Inferior parietal cortex (tissue), 1 donor: ENCODE data around the gene NKAIN1.
"Not testable (repeated sequence)": the region's sequence is repeated elsewhere in the genome, so short reads cannot be mapped to it uniquely, and the experiment has no call there.

Source experiments
- DNase-seq: peaks from one replicate; pipeline ENCODE4 v3.0.0-alpha.2; 2016; ENCODE audit errors: extremely low spot score

Gene NKAIN1

GRCh38 chr1:31198150-31198549, 41.5 kb downstream of the NKAIN1 start:
- DNase-seq, result no peak

DNA sequence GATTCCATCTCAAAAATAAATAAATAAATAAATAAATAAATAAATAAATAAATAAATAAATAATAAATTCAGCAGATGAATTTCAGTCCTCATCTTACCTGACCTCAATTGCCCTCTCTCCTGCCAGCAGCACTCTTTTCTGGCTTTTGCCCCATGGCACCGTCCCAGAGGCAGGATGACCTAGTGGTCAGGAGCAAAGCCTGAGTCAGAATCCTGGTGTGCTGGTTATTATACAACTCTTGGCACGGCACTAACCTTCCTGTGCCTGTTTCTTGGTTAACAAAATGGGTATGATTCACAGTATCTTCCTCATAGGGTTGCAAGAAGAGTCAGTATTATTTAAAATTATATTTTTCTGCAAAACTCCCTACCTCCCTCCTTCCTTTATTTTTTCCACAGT, 43.0 kb downstream of the NKAIN1 start:
- no peak for DNase-seq

DNA sequence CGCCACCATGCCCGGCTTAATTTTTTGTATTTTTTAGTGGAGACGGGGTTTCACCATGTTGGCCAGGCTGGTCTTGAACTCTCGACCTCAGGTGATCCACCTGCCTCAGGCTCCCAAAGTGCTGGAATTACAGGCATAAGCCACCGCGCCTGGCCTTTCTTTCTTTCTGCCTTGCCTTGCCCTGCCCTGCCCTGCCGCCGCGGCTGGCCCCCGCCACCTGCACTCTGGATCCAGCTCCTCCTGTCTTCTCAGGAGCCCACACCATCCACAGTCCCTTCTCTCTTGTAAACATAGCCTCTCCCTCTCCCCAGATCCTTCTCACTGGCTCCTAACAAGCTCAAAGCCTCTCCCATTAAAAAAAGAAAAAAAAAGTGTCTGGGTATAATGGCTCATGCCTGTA, 44.4 kb downstream of the NKAIN1 start:
- not testable (repeated sequence) for DNase-seq

GRCh38 chr1:31193729-31194128, 46.0 kb downstream of the NKAIN1 start:
- DNase-seq, result no peak

DNA sequence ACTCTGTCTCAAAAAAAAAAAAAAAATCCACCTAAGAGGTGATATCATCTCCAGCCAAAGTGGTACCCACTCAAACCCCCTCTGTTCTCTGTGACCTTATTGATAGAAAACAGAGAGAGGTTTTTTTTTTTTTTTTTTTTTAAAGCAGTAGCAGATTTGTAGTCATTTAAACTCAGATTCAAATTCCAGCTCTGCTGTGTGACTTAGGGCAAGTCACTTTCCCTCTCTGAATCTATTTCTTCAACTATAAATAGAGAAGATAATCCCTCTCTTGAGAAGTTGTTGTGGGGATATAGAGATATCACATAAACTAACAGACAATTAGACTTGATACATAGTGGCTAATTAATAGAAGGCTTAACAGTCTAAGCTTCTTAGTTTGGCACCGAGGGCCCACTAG, 48.4 kb downstream of the NKAIN1 start:
- DNase-seq, result no peak

GRCh38 chr1:31189696-31190674, 49.7 kb downstream of the NKAIN1 start:
- DNase-seq, result no peak

- peak; percentile 68 for DNase-seq
These were observed 55.6 kb downstream of the NKAIN1 start for GRCh38 chr1:31183927-31184554.

DNA sequence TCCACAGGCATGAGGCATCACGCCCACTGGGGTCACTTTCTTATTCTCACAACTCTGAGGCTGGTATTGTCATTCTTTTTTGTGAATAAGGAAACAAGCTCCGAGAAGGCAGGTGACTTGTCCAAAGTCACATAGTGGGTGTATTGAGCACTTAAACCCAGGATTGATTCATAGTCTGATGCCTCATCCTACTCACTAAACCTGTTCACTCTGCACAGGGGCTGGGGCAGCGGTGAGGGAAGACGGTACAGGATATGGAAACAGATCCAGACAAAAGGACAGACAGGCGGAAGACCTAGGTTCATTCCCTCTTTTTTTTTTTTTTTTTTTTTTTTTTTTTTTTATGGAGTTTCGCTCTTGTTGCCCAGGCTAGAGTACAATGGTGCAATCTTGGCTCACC, 56.6 kb downstream of the NKAIN1 start:
- no peak for DNase-seq

- DNase-seq, result peak; percentile 41
These were observed 57.3 kb downstream of the NKAIN1 start for GRCh38 chr1:31182352-31182751.

GRCh38 chr1:31181515-31182343, 58.0 kb downstream of the NKAIN1 start:
- peak; percentile 57 for DNase-seq

- no peak for DNase-seq
These were observed 59.3 kb downstream of the NKAIN1 start for GRCh38 chr1:31180338-31180737.

GRCh38 chr1:31176291-31176690, 63.4 kb downstream of the NKAIN1 start:
- DNase-seq, result not testable (repeated sequence)

DNA sequence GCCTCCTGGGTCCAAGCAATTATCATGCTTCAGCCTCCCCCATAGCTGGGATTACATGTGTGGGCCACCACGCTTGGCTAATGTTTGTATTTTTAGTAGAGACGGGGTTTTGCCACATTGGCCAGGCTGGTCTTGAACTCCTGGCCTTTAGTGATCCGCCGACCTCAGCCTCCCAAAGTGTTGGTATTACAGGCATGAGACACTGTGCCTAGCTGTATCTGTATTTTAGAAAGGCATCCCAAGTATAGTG, 69.3 kb downstream of the NKAIN1 start:
- no peak for DNase-seq

DNA sequence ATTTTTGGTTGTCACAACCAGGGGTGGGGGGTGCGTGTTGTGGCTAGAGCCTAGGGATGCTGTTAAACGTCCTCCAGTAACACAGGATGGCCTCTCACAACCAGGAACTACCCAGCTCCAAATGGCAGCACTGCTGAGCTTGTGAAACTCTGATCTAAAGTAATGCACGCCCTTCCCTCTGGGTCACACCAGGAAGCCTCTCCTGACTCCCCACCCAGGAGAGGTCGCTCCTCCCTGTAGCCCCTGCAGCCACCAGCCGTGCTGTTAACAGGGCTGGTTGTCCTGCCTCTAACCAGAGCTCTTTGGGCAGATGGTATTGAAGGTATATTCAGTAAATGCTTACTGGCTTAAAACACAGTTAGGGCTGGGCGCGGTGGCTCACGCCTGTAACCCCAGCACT, 73.2 kb downstream of the NKAIN1 start:
- DNase-seq, result no peak

DNA sequence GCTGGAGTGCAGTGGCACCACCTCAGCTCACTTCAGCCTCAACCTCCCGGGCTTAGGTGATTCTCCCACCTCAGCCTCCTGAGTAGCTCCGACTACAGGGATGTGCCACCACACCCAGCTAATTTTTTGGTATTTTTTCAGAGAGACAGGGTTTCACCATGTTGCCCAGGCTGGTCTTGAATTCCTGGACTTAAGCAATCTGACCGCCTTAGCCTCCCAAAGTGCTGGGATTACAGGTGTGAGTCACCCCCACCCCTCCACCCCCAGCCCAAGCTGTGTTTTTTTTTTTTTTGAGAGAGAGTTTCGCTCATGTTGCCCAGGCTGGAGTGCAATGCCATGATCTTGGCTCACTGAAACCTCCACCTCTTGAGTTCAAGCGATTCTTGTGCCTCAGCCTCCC, 75.4 kb downstream of the NKAIN1 start:
- no peak for DNase-seq

DNA sequence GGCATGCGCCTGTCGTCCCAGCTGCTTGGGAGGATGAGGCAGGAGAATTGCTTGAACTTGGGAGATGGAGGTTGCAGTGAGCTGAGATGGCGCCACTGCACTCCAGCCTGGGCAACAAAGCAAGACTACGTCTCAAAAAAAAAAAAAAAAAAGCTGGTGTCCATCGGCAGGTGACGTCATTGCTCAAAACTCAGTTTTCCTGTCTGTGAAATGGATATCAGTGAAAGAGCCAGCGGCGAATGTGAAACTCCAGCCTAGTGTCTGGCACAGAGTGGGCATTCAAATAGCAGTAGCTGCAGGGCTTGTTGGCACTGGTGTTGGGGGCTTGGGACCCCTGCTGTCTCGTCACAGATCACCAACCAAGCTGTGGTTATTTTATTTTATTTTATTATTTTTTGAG, 75.8 kb downstream of the NKAIN1 start:
- DNase-seq, result no peak

DNA sequence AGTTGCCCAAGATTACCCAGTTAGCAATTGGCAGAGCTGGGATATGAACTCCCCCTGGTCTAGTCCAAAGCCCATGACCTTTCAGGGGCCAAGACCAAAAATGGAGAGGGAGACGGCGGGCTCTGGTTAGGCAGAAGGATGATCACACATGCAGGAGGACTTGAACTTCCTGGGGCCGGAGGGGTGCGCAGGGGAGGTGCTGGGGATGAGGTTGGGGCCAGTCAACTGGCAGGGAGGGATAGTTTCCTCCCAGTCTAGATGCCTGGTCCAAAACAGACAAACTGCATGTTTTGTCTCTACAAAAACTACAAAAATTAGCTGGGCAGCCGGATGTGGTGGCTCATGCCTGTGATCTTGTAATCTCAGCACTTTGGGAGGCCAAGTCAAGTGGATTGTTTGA, 78.1 kb downstream of the NKAIN1 start:
- DNase-seq, result no peak

GRCh38 chr1:31159869-31160611, 79.6 kb downstream of the NKAIN1 start:
- no peak for DNase-seq

DNA sequence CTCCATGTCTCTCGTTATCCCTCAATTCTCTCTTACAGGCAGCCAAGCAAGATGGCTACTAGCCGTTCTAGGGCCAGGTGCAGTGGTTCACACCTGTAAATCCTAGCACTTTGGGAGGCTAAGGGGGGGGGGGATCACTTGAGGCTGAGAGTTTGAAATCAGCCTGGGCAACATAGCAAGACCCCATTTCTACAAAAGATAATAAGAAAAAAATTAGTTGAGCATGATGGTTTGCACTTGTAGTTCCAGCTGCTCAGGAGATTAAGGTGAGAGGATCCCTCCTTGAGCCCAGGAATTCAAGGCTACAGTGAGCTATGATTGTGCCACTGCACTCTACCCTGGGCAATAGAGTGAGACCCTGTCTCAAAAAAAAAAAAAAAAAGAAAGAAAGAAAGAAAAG, 80.4 kb downstream of the NKAIN1 start:
- DNase-seq, result no peak

DNA sequence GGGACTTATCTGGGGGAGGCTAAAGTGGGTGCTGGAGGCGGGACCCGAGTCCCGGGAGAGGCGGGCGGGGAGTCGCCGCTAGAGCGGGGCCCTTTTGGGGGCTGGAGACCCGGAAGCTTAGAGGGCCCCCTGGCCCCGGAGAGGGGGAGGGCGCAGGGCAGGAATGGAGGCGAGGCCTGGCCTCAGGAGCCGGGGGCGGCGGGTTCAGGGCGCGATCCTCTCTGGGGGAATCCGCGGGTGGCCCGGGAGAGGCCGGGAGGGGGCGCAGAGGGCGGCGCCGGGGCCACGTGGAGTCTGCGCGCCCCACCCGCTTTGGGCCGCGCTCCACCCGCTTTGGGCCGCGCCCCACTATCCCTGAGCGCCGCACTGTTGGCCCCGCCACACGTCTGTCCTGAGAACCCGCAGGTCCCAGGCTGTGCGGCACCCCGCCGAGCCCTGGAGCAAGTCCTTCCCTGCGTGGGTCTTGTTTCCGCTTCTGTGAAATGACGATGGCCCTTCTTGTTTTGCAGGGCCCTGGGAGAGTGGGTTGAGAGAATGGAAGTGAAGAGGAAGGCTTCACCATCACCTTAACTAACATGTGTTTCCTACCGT, 84.4 kb downstream of the NKAIN1 start:
- peak; percentile 39 for DNase-seq

GRCh38 chr1:31154632-31155215, 85.0 kb downstream of the NKAIN1 start:
- peak; percentile 22 for DNase-seq
